Central memory CD8-positive, alpha-beta T cell (primary cell): ENCODE data around the gene PPID.
"Not testable (repeated sequence)": the region's sequence is repeated elsewhere in the genome, so short reads cannot be mapped to it uniquely, and the experiment has no call there.

Source experiments
- ATAC-seq: fragments of 150-1000 bp; cut with Tn5 transposase; replicated peaks from 2 replicates; pipeline ENCODE4 v1.10.0; 2022; ENCODE audit warnings: mild to moderate bottlenecking, moderate FRiP score, moderate number of reproducible peaks; ENCODE audit not compliant: poor library complexity, severe bottlenecking; ENCODE audit errors: extremely low read depth
- DNase-seq, 2 donors: peaks; one replicate each; pipeline ENCODE4 v3.0.0; 2021; ENCODE audit warnings: low spot score in 2 of 2
- H3K27ac Mint-ChIP-seq: one replicate; pipeline ENCODE4 v1.8.0; 2022; ENCODE audit warnings: low read depth, mild to moderate bottlenecking, moderate library complexity, mixed read lengths
- H3K27me3 Mint-ChIP-seq: one replicate; pipeline ENCODE4 v1.8.0; 2022; ENCODE audit warnings: mixed read lengths
- H3K36me3 Mint-ChIP-seq: one replicate; pipeline ENCODE4 v1.8.0; 2022; ENCODE audit warnings: mild to moderate bottlenecking, moderate library complexity, mixed read lengths; ENCODE audit not compliant: insufficient read depth
- H3K4me1 Mint-ChIP-seq: one replicate; pipeline ENCODE4 v1.8.0; 2022; ENCODE audit warnings: mixed read lengths
- H3K4me3 Mint-ChIP-seq: one replicate; pipeline ENCODE4 v1.8.0; 2022; ENCODE audit warnings: mild to moderate bottlenecking, moderate library complexity, mixed read lengths
- H3K9me3 Mint-ChIP-seq: one replicate; pipeline ENCODE4 v1.8.0; 2022; ENCODE audit warnings: mixed read lengths

PPID gene

DNA sequence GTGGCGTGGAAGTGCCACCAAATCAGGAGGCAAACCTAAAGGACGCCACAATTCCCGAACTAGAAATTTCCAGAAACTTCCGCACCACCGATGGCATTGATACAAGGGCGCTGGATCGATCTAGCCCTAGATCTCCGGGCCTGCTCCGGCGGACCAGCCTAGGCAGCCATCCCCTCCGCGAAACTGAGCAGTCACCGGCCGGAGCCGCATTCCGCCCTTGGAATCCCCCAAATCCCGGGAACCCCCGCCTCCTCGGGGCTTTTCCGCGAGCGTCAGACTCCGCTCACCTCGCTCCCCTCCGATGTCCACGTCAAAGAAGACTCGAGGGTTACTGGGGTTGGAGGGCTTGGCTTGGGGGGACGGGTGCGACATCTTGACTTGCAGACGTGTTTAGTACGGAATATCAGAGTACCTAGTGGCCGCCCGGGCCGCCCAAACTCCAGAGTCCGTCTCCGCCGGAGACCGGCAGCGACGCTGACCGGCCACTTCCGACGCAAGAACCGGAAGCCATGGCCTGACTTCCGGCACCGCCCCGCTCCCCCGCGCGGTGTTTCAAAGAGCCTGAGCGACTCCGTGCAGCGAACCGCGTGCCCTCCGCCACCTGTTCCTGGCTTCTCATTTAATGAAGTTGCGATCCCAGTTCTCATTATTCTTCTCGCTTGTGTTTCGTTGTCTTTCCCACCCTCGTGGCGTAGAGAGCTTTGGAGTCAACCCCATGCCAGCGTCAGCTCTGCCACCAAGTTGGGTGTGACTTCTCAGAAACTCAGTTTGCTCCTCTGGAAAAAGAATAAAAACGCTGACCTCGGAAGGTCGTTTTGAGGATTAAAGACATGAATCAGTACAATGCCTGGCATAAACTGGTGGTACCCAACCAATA lies at the start of gene PPID:
PPID (minus strand) TSS at position 480 of the 877 bp plus-strand sequence; CDS start at position 372, 108 bp downstream.
- DNase-seq (peak; percentile 55 to 68), ATAC-seq (peak; percentile 84)
- peaks cover 21% of the 10 kb centered on the region for H3K27me3 Mint-ChIP-seq
- H3K27ac Mint-ChIP-seq: peak within 1 kb of the TSS; percentile 97
- no peaks in the 10 kb centered on the region for H3K9me3 Mint-ChIP-seq
- peaks cover 44% of the 10 kb centered on the region for H3K4me1 Mint-ChIP-seq
- H3K4me3 Mint-ChIP-seq: peak within 1 kb of the TSS; percentile 95
- H3K36me3 Mint-ChIP-seq: peaks cover 31% of the 10 kb centered on the region

DNA sequence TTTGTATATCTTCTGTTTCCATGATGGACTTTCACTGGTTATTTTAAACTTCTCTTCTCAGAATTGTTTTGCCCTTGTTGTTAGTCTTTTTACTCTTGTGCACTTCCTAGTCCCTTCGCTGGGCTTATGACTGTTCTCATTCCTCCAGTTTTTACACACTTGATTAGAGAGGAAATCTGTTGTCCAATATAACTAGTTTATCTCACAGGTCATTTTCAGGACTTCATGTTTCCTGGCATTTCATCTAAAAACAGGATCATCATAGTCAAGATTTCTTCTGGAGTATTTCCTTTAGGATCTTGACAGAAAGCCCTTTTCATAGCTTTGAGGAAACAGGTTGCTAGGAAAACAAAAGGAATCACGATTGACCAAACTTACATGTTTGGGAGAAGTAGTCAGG lies 48.6 kb upstream of the PPID start:
- DNase-seq (no peak), ATAC-seq (no peak)
- Mint-ChIP-seq H3K4me1 (peaks cover 35% of the 10 kb centered on the region), H3K36me3 (peaks cover 9% of the 10 kb centered on the region), H3K27ac (no peak overlapping the region), H3K9me3 (no peaks in the 10 kb centered on the region), H3K27me3 (no peaks in the 10 kb centered on the region), H3K4me3 (no peak overlapping the region)

DNA sequence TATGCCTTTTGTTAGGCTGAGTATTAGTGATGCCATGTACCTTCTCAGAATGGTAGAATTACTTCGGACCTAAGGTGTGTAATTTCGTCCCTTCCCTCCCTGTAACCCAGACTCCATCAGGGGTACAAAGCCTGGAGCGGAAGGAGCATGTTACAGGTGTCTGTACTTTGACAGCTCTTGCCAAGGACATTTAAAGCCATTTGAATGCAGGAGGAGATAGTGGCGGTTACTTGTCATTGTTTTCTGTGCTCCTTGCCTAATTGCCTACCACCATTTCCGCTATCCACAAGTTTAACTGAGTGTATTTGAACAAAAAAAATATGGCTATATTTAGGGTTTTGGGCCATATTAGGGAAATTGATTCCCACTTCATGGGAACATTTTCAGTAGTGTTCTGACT lies 47.5 kb upstream of the PPID start:
- H3K4me1 Mint-ChIP-seq: peaks cover 35% of the 10 kb centered on the region
- H3K4me3 Mint-ChIP-seq: no peak overlapping the region
- no peak overlapping the region for H3K27ac Mint-ChIP-seq
- no peaks in the 10 kb centered on the region for H3K9me3 Mint-ChIP-seq
- DNase-seq (no peak), ATAC-seq (no peak)
- H3K36me3 Mint-ChIP-seq: peaks cover 9% of the 10 kb centered on the region
- H3K27me3 Mint-ChIP-seq: no peaks in the 10 kb centered on the region

DNA sequence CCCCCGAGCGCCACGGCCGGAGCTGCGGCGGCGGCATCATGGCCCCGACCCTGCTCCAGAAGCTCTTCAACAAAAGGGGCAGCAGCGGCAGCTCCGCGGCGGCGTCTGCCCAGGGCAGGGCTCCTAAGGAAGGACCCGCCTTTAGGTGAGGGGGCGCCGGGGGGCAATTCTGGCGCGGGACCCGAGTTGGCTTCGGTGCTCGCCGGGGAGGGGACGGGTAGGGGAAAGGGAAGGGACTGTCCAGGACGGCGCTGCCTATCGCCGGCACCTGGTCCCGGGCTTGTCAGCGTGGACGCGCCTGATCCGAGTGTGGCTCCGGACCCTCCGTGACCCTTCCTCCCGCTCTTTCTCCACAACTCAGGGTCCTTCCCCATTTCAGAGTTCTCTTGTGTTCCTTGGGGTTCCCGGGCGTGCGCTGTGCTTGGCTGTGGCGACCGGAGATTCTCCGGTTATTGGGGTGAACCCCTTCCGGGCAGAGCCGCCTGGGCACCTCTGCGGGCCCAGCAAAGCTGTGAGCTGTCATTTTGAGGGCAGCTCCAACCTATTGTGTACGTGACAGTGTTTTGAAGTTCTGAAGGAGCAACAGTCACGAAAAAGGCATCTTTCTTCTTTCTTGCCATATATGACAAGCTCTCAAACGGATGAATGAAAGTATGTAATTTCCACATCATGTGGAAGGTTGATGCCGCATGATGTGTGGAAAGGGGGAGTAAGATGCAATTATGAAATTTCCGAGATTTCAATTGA lies 46.2 kb upstream of the PPID start:
- H3K9me3 Mint-ChIP-seq: no peaks in the 10 kb centered on the region
- H3K36me3 Mint-ChIP-seq: peaks cover 9% of the 10 kb centered on the region
- H3K4me1 Mint-ChIP-seq: peaks cover 35% of the 10 kb centered on the region
- no peaks in the 10 kb centered on the region for H3K27me3 Mint-ChIP-seq
- DNase-seq: peak; percentile 20 to 27
- peak overlapping the region; percentile 99 for H3K4me3 Mint-ChIP-seq
- peak overlapping the region; percentile 94 for H3K27ac Mint-ChIP-seq
- ATAC-seq: peak; percentile 48

DNA sequence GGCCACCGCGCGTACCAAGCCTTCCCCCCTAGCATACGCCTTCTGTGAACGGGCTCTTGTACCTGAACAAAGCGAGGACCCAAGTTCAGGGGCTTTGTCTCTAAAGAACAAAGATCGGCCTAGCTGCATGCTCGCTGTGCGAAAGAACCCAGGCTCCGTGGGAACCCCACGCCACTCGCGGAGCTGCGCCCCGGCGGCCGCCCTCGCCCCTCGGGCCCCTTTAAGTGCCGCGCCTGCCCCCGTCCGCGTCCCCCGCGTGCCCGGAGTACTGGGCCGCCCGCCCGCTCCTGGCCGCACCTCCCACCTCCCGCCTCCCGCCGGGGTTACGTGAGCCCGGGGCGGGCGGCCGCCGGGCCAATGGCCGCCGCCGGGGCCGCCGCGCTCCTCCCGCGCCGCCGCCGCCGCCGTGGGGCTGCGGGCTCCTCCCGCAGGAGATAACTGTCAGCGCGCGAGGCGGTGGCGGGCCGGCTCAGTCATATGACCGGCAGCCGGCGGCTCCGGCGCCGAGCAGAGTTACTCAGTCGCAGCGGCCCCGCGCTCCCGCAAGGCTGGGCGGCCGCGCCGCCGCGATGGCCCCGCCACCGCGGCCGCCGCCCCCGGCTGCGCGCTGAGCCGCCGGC lies 45.5 kb upstream of the PPID start, which contains the start of gene FNIP2:
FNIP2 (plus strand) TSS at position 472 of the 620 bp plus-strand sequence. CDS start 187 bp downstream, outside the sequence.
- Mint-ChIP-seq H3K36me3 (peaks cover 9% of the 10 kb centered on the region), H3K4me3 (peak within 1 kb of the TSS; percentile 99), H3K4me1 (peaks cover 35% of the 10 kb centered on the region), H3K9me3 (no peaks in the 10 kb centered on the region), H3K27ac (peak within 1 kb of the TSS; percentile 94), H3K27me3 (no peaks in the 10 kb centered on the region)
- ATAC-seq (peak; percentile 83), DNase-seq (peak; percentile 39 to 48)

DNA sequence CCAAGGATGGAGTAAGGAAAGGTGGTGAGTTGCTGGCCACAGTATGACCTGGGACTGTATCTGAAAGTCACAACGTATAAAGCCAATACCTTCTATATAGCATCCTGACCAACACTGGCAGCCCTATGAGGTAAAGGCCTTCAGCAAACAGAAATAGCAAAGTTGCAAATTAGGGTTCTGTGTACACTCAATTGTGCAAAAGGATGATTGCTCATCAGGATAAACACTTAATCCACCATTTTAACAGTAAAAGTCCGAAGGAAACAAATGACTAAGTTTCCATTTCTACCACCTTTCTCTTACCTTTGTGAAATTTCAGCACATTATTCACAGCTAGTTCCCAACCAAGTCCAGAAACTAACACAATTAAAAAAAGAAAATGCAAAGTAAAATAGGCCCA lies 44.3 kb upstream of the PPID start:
- ATAC-seq: no peak
- peaks cover 9% of the 10 kb centered on the region for H3K36me3 Mint-ChIP-seq
- no peak for DNase-seq
- peaks cover 9% of the 10 kb centered on the region for H3K27me3 Mint-ChIP-seq
- H3K4me3 Mint-ChIP-seq: peak overlapping the region; percentile 99
- no peaks in the 10 kb centered on the region for H3K9me3 Mint-ChIP-seq
- H3K4me1 Mint-ChIP-seq: peaks cover 32% of the 10 kb centered on the region
- H3K27ac Mint-ChIP-seq: no peak overlapping the region

DNA sequence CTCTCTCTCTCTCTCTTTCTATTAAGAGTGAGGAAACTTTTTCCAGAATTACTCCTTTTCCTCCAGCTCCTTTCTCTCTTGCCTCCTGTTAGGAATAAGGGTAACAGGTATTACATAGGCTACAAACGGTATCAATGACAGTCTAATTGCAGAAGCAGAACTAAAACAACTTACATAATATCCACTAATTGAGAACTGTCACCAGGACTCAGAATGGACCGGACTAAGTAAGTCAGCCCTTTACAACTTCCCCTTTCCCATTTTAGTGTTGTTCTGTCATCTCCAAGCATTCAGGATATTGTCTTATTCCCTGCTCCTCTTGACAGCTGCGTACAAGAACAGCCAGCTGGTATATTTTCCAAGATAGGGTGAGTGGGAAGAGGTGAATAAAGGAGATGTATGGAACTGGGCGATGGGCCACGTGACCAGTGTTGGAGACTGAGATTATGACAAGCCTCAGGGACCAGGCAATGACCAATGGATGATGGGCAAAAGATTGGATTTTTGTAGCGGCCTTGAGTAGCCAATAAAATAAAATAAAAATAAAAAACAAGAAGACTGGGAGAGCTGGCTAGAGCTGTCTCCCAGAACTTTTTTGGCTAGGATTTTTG lies 43.3 kb upstream of the PPID start:
- no peak for DNase-seq
- Mint-ChIP-seq H3K27ac (no peak overlapping the region), H3K4me3 (no peak overlapping the region), H3K27me3 (peaks cover 18% of the 10 kb centered on the region), H3K4me1 (peaks cover 23% of the 10 kb centered on the region), H3K36me3 (peaks cover 9% of the 10 kb centered on the region), H3K9me3 (no peaks in the 10 kb centered on the region)
- ATAC-seq: no peak

DNA sequence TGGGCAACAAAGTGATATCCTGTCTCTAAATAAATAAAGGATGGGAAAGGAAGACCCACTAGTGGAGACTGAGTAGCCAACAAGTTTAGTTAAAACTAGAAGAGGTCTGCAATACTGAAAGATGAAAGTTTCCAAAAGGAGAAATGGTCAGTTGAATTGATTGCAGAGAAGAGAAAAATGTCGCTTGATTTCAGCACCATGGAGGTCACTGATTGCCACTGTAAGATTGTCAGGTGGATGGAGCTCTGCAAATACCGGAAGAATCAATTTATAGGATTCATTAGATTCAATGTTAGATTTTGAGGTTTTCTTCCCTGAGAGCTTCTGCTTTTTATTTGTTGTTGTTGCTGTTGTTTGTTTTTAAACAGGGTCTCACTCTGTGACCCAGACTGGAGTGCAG lies 40.3 kb upstream of the PPID start:
- H3K9me3 Mint-ChIP-seq: no peaks in the 10 kb centered on the region
- H3K27me3 Mint-ChIP-seq: peaks cover 38% of the 10 kb centered on the region
- ATAC-seq: no peak
- no peak overlapping the region for H3K4me3 Mint-ChIP-seq
- peaks cover 7% of the 10 kb centered on the region for H3K36me3 Mint-ChIP-seq
- H3K27ac Mint-ChIP-seq: no peak overlapping the region
- DNase-seq: no peak
- H3K4me1 Mint-ChIP-seq: peaks cover 6% of the 10 kb centered on the region

DNA sequence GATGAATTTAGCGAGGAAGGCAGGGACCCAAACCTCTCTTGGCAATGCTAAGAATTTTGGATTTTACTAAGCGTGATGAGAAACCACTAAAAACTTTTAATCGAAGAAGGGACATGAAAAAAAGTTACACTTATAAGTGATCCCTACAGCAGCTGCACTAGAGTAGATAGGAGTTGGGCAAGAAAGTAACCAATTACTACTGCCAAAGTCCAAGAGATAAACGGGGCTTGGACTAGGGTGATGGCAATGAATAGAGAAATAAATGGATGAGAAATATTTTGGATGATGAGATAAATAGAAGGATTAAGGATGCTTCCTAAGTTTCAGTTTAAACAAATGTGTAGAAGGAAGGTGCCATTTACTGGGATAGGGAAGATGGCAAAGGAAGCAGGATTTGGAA lies 39.4 kb upstream of the PPID start:
- no peak for ATAC-seq
- no peak for DNase-seq
- Mint-ChIP-seq H3K36me3 (peaks cover 6% of the 10 kb centered on the region), H3K9me3 (no peaks in the 10 kb centered on the region), H3K27ac (no peak overlapping the region), H3K4me3 (no peak overlapping the region), H3K4me1 (no peaks in the 10 kb centered on the region), H3K27me3 (peaks cover 47% of the 10 kb centered on the region)

DNA sequence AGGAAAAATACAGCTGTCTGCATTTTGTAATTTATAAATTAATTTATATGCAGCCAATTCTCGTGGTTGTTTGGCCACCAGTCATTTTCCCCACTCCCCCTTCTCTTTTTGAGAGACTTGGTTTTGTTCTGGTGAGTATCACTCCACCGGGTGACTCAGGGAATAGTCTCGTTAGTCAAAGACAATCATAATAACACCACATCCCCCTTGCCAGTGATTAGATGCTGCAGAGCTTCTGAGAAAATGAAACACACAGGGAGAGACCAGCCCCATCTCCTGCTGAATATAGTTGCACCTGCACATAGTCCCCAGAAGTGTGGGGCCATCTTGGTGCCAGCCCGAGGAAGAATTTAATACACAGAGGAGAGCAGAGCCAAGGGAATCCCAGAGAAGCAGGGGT lies 37.7 kb upstream of the PPID start:
- Mint-ChIP-seq H3K27ac (no peak overlapping the region), H3K36me3 (peaks cover 3% of the 10 kb centered on the region), H3K27me3 (peaks cover 64% of the 10 kb centered on the region), H3K9me3 (no peaks in the 10 kb centered on the region), H3K4me3 (no peak overlapping the region), H3K4me1 (no peaks in the 10 kb centered on the region)
- no peak for DNase-seq
- ATAC-seq: no peak

DNA sequence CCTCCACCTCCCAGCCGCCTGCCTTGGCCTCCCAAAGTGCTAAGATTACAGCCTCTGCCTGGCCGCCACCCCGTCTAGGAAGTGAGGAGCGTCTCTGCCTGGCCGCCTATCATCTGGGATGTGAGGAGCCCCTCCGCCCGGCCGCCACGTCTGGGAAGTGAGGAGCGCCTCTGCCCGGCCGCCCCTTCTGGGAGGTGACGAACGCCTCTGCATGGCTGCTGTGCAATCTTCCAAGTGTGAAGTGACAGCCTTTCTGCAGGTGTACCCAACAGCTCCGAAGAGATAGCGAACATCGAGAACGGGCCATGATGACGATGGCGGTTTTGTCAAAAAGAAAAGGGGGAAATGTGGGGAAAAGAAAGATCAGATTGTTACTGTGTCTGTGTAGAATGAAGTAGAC lies 36.3 kb upstream of the PPID start:
- H3K36me3 Mint-ChIP-seq, DNase-seq, ATAC-seq, H3K4me3 Mint-ChIP-seq, H3K4me1 Mint-ChIP-seq, H3K9me3 Mint-ChIP-seq, H3K27ac Mint-ChIP-seq: not testable (repeated sequence)
- peaks cover 71% of the 10 kb centered on the region for H3K27me3 Mint-ChIP-seq

DNA sequence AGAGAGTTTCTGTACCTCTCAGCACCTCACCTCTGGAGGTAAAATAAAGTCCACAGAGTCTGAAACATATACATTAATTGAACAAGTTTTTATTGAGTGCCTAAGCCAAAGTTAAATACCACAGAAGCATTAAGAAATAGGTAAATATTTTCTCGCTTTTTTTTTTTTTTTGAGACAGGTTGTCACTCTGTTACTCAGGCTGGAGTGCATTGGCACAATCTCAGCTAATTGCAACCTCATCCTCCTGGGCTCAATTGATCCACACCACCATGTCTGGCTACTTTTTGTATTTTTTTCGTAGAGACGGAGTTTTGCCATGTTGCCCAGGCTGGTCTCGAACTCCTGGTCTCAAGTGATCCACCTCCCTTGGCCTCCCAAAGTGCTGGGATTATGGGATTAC lies 35.5 kb upstream of the PPID start:
- H3K9me3 Mint-ChIP-seq: no peaks in the 10 kb centered on the region
- no peak overlapping the region for H3K4me3 Mint-ChIP-seq
- no peak overlapping the region for H3K27ac Mint-ChIP-seq

More for the DNA sequence above, 35.5 kb upstream of the PPID start:
- H3K27me3 Mint-ChIP-seq: peaks cover 71% of the 10 kb centered on the region
- no peaks in the 10 kb centered on the region for H3K4me1 Mint-ChIP-seq
- ATAC-seq: no peak
- DNase-seq: no peak
- H3K36me3 Mint-ChIP-seq: peaks cover 3% of the 10 kb centered on the region
